ENCODE results near the gene NEURL1.

- TF ChIP-seq YY1 (IDR thresholded peaks at IDR 0.05; ENCODE audit: insufficient read depth, insufficient read length) (no peak), ZNF274 (IDR thresholded peaks at IDR 0.05; ENCODE audit: low read depth, low read length) (no peak)
Measured at GRCh38 chr10:103466734-103467133, 26.8 kb upstream of the NEURL1 start.
